Ishikawa (cell line): ENCODE measurements around the gene KLHL3.

ENCODE experiments used
- CEBPB ChIP-seq: IDR thresholded peaks from 2 replicates; pipeline ENCODE4 v1.6.1; 2012
- CREB1 ChIP-seq: IDR thresholded peaks from 2 replicates; pipeline ENCODE4 v1.6.1; 2012; ENCODE audit warnings: low read depth
- EGR1 ChIP-seq: IDR thresholded peaks from 2 replicates; pipeline ENCODE4 v1.6.1; 2012
- EP300 ChIP-seq: IDR thresholded peaks from 2 replicates; pipeline ENCODE4 v1.6.1; 2012; ENCODE audit warnings: borderline replicate concordance
- FOXM1 ChIP-seq: IDR thresholded peaks from 2 replicates; pipeline ENCODE4 v1.6.1; 2012; ENCODE audit warnings: low read depth, borderline replicate concordance
- NFIC ChIP-seq: IDR thresholded peaks from 2 replicates; pipeline ENCODE4 v1.6.1; 2012
- RAD21 ChIP-seq: IDR thresholded peaks from 2 replicates; pipeline ENCODE4 v1.6.1; 2012; ENCODE audit warnings: low read depth
- REST ChIP-seq: IDR thresholded peaks from 2 replicates; pipeline ENCODE4 v1.6.1; 2012; ENCODE audit warnings: low read depth, mild to moderate bottlenecking
- TAF1 ChIP-seq: IDR thresholded peaks from 2 replicates; pipeline ENCODE4 v1.6.1; 2012; ENCODE audit warnings: low read depth, mild to moderate bottlenecking
- TCF12 ChIP-seq: IDR thresholded peaks from 2 replicates; pipeline ENCODE4 v1.6.1; 2012; ENCODE audit warnings: low read depth
- TEAD4 ChIP-seq: IDR thresholded peaks from 2 replicates; pipeline ENCODE4 v1.6.1; 2012
- USF1 ChIP-seq: IDR thresholded peaks from 2 replicates; pipeline ENCODE4 v1.6.1; 2012
- YY1 ChIP-seq: IDR thresholded peaks from 2 replicates; pipeline ENCODE4 v1.6.1; 2012; ENCODE audit warnings: low read depth
- ZBTB7A ChIP-seq: IDR thresholded peaks from 2 replicates; pipeline ENCODE4 v1.6.1; 2012; ENCODE audit warnings: low read depth
- TF ChIP-seq, protein P1 (sequence below): IDR thresholded peaks from 2 replicates; pipeline ENCODE4 v1.6.1; 2012

KLHL3 gene

GRCh38 chr5:137760719-137761516, 25.0 kb upstream of the KLHL3 start:
- TF ChIP-seq CEBPB (no peak), EGR1 (no peak), YY1 (no peak)

GRCh38 chr5:137760294-137760693, 24.4 kb upstream of the KLHL3 start:
- TF ChIP-seq NFIC (no peak), CREB1 (no peak), EGR1 (no peak)

DNA sequence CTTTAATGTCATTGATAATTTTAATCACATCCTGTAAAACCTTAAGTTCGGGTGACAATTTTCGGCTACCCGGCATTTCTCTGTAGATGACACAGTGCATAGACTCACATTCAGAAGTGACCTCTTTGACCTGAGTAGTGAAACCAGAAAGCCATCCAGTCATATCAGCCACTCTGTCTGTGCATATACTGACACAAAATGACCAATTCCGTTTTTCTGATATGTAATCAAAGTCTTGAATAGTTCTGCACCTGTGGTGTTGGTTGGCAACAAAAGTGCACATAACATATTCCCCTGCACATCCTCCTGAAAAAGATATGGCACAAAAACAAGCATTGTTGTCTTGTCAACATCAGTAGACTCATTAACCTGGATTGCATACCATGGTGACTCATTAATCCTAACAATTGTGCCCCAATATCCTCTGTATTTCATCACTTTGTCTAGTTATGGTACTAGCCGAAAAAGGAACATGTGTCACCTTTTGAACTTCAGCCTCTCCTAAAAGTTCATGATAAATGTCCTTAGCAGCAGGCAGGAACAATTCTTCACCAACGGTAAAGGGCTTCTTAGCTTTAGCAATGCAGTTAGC, 22.9 kb upstream of the KLHL3 start:
- TF ChIP-seq TAF1 (no peak), EGR1 (no peak), TCF12 (no peak), CEBPB (no peak), RAD21 (no peak), TEAD4 (no peak), FOXM1 (no peak), EP300 (no peak)
- TF ChIP-seq, protein P1, sequence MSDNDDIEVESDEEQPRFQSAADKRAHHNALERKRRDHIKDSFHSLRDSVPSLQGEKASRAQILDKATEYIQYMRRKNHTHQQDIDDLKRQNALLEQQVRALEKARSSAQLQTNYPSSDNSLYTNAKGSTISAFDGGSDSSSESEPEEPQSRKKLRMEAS = no peak

DNA sequence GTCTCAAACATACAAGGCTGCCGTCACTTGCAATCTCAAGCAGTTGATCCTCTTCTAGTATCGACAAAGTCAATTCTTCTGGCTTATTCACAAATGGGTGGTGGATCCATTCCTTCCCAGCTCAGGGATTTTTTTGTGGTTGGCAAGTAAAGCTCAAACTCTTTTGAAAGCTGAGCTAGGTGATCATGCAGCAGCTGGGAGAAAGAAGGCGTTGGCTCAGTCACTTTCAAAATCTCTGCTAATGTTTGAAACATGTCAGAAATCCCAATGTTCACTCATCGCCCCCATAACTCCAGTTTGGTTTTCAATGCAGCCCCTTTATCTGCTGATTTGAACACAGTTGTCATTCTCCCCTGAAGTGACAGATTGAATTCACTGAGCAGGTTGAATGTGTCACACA, 22.2 kb upstream of the KLHL3 start:
- TF ChIP-seq TAF1 (no peak), YY1 (no peak), FOXM1 (no peak), CEBPB (no peak), NFIC (no peak), USF1 (no peak), CREB1 (no peak), TCF12 (no peak), RAD21 (no peak), REST (no peak), EGR1 (no peak), TEAD4 (no peak), ZBTB7A (no peak)
- TF ChIP-seq, protein P1 = no peak

DNA sequence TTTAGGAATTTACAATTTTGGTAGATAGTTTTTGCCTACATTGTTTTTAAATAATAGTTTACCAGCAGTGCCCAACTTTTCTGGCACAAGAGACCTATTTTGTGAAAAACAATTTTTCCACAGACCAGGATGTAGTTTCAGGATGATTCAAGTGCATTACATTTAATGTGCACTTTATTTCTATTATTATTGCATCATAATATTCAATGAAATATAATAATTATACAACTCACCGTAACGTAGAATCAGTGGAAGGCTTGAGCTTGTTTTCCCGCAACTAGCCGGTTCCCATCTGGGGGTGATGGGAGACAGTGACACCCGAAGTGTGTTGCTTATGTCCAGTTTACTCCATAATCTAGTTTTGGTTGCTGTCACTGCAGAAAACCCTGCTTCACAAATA, 21.7 kb upstream of the KLHL3 start:
- TF ChIP-seq YY1 (no peak), TEAD4 (no peak), REST (no peak), FOXM1 (no peak), EP300 (no peak), RAD21 (no peak), NFIC (no peak), TCF12 (no peak), EGR1 (no peak), ZBTB7A (no peak), CEBPB (no peak), USF1 (no peak), TAF1 (no peak), CREB1 (no peak)
- TF ChIP-seq, protein P1 = no peak
